ENCODE results near the gene PPP1R1C. TPM values are rescaled to one million over a fixed set of nuclear protein-coding genes. Genes with fewer than 3 reads are reported as not detected.
A peak's percentile ranks its signal among the peaks of the same experiment; 100 is the strongest.

PPP1R1C gene, protein sequence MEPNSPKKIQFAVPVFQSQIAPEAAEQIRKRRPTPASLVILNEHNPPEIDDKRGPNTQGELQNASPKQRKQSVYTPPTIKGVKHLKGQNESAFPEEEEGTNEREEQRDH
- total RNA-seq, result 1 to 10 TPM in 1 of 4 donors, under 1 TPM in 1, not detected in 2; 0.96 to 4.3 TPM

DNA sequence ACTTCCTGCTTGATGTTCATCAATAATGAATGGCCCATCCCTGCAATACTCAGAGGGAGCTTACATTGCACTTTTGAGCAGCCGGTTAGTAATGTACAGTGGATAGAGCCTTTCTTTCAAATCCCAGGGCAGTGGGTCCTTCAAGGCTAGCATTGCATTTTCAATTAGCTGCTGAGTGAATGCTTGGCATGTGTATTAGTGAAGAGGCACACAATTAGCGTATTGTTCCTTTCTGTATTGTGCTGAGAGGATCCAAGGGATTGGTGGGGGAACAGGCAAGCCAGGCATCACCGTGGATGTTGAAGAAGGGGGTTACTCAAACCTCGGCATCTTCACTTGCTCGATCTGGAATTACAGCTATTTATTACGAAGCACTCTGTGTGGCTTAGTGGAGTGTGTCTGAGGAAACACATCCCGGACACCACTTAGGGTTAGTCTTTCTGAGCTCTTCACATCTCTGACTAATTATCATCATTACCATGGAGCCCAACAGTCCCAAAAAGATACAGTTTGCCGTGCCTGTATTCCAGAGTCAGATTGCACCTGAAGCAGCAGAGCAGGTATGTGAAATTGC lies at the start of gene PPP1R1C:
TSS of gene PPP1R1C (plus strand) at position 222 of the 574 bp plus-strand sequence. CDS start at position 480, 258 bp downstream.
- peak within 1 kb of the TSS in 1 of 4 donors; percentile 3 for H3K4me3 ChIP-seq
- WGBS, 2 donors (ENCODE audit: low coverage in 1 of 2), result 80 to 87% methylated on average over 5 to 8 of the region's 8 CpGs
- H3K27ac ChIP-seq, result peak within 1 kb of the TSS in 1 of 4 donors; percentile 8
- H3K27me3 ChIP-seq, result no peaks in the 10 kb centered on the region
- H3K36me3 ChIP-seq, result no peaks in the 10 kb centered on the region
- no peak for TF ChIP-seq POLR2A (IDR thresholded peaks at IDR 0.05)
- no peak for TF ChIP-seq POLR2AphosphoS5 (IDR thresholded peaks at IDR 0.05)
- H3K4me1 ChIP-seq, result peaks cover 0 to 7% (median 0%) of the 10 kb centered on the region in 4 donors
- no peaks in the 10 kb centered on the region for H3K9me3 ChIP-seq
- in situ Hi-C loops (cut with MboI; ENCODE audit: low pct_ligation_motif_present in 1 of 4, low pct_unique_long_range_greater_than_20kb in 1 of 4, low sequenced_read_pairs in 3 of 4), result no loop called here
- intact Hi-C loops (cut with DNase I; ENCODE audit: low total_unique reads), result no loop called here
- DNase-seq, result no peak

DNA sequence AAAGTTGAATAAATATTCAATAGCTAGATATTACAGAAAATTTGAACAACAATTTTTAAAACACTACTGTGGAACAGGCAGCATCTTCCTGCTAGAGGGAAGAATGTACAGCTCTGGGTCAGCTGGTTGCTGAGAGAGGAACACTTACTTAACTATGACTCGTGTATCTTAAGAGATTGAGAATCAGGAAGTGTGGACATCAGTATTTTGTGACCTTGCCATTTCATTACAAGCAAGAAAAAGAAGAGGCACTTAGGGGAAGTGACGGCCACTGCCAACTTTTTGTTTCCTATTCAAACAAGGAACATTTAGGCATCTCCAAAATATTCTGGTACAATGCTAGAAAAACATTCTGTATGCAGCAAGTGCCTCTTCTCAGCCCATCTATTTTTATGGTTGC lies 48.2 kb upstream of the PPP1R1C start:
- DNase-seq, result no peak
- 20 to 41% methylated on average over 1 to 2 of the region's 2 CpGs for WGBS, 2 donors (ENCODE audit: low coverage in 1 of 2)
- in situ Hi-C loops (cut with MboI; ENCODE audit: low pct_ligation_motif_present in 1 of 4, low pct_unique_long_range_greater_than_20kb in 1 of 4, low sequenced_read_pairs in 3 of 4), result no loop called here
- H3K9me3 ChIP-seq, result no peaks in the 10 kb centered on the region
- TF ChIP-seq EP300 (IDR thresholded peaks at IDR 0.05; ENCODE audit: low read depth) (no peak), POLR2AphosphoS5 (IDR thresholded peaks at IDR 0.05) (no peak), POLR2A (IDR thresholded peaks at IDR 0.05) (no peak)
- TF ChIP-seq, protein P1, sequence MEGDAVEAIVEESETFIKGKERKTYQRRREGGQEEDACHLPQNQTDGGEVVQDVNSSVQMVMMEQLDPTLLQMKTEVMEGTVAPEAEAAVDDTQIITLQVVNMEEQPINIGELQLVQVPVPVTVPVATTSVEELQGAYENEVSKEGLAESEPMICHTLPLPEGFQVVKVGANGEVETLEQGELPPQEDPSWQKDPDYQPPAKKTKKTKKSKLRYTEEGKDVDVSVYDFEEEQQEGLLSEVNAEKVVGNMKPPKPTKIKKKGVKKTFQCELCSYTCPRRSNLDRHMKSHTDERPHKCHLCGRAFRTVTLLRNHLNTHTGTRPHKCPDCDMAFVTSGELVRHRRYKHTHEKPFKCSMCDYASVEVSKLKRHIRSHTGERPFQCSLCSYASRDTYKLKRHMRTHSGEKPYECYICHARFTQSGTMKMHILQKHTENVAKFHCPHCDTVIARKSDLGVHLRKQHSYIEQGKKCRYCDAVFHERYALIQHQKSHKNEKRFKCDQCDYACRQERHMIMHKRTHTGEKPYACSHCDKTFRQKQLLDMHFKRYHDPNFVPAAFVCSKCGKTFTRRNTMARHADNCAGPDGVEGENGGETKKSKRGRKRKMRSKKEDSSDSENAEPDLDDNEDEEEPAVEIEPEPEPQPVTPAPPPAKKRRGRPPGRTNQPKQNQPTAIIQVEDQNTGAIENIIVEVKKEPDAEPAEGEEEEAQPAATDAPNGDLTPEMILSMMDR (IDR thresholded peaks at IDR 0.05), result no peak
- H3K27me3 ChIP-seq, result no peaks in the 10 kb centered on the region
- H3K4me1 ChIP-seq, result no peaks in the 10 kb centered on the region
- no peak overlapping the region for H3K4me3 ChIP-seq
- H3K36me3 ChIP-seq, result no peaks in the 10 kb centered on the region
- no peak overlapping the region for H3K27ac ChIP-seq
- intact Hi-C loops (cut with DNase I; ENCODE audit: low total_unique reads), result no loop called here

DNA sequence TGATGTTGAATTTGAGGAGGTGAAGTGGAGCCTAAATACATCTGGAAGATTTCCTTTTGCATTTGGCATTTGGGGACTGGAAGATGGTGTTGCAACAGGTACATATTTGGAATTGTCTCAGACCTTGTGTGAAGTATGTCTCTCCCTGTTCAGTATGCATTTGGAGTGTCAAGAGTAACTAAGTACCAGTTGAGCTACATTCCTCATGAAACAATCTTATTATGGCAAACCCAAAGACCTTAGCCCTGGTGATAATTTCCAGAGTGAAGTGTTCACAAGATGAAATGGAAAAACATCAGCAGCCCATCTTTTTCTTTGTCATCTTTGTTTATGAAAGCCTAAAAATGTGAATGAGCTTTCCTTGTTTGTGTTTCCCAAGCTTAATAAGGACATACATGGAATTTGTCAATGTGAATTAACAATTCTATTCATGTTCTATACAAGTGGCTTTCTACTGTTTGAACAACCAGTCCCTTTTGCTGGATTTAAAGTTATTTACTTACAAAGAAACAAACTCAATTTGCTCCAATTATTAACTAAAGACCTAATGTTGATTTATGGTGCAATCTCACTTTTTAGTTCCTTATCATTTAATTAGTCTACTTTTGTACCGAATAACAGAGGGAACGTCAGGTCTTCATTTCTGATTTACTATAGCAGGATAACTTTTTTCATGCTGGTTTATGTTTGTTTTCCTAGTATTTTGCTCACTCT lies 42.1 kb upstream of the PPP1R1C start:
- no peak for DNase-seq

DNA sequence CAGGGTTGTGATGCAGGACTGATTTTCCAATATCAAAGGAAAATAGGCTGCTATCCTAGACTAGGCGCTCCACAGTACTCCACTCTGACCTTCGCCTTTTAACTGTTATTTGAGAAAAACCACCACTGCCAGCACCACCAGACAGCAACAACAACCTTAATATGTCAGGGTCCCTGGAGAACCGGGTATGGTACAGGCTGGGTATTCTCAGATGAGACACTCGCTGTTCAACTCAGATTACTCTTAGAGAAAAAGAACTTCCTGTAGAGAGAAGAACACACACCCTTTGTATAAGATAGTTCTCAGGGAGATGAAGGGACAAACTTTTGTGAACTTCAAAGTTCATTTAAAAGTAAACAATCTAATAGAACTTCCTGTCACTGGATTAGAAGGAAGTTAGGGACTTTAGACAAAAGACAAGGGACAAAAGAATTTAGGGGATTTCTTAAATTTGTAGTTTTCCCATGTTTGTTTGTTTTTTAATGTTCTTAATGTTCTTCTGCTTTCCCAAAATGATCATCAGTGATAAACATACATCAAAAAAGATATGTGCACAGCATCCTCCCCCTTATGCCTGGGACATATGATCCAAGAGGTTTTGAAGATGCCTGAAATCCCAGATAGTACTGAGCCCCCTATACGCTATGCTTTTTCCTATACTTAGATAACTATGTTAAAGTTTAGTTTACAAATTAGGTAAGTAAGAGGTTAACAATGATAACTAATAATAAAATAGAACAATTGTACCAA lies 41.3 kb upstream of the PPP1R1C start:
- H3K27ac ChIP-seq, result no peak overlapping the region
- intact Hi-C loops (cut with DNase I; ENCODE audit: low total_unique reads) (no loop called here), in situ Hi-C loops (cut with MboI; ENCODE audit: low pct_ligation_motif_present in 1 of 4, low pct_unique_long_range_greater_than_20kb in 1 of 4, low sequenced_read_pairs in 3 of 4) (no loop called here)

More for the DNA sequence above, 42.1 kb upstream of the PPP1R1C start:
- TF ChIP-seq POLR2AphosphoS5 (IDR thresholded peaks at IDR 0.05) (no peak), EP300 (IDR thresholded peaks at IDR 0.05; ENCODE audit: low read depth) (no peak), POLR2A (IDR thresholded peaks at IDR 0.05) (no peak)
- TF ChIP-seq, protein P1 (IDR thresholded peaks at IDR 0.05), result no peak
- WGBS, 2 donors (ENCODE audit: low coverage in 1 of 2), result 87% methylated on average over 2 of the region's 2 CpGs; no CpG with 5 or more reads in 1 of the 2 donors
- no peaks in the 10 kb centered on the region for H3K4me1 ChIP-seq
- no peaks in the 10 kb centered on the region for H3K9me3 ChIP-seq
- in situ Hi-C loops (cut with MboI; ENCODE audit: low pct_ligation_motif_present in 1 of 4, low pct_unique_long_range_greater_than_20kb in 1 of 4, low sequenced_read_pairs in 3 of 4) (no loop called here), intact Hi-C loops (cut with DNase I; ENCODE audit: low total_unique reads) (no loop called here)
- H3K27me3 ChIP-seq, result no peaks in the 10 kb centered on the region
- H3K36me3 ChIP-seq, result no peaks in the 10 kb centered on the region
- no peak overlapping the region for H3K4me3 ChIP-seq
- no peak overlapping the region for H3K27ac ChIP-seq

More for the DNA sequence above, 41.3 kb upstream of the PPP1R1C start:
- Histone ChIP-seq H3K9me3 (no peaks in the 10 kb centered on the region), H3K27me3 (no peaks in the 10 kb centered on the region), H3K4me3 (no peak overlapping the region), H3K36me3 (no peaks in the 10 kb centered on the region), H3K4me1 (no peaks in the 10 kb centered on the region)
- DNase-seq, result no peak
- no peak for TF ChIP-seq POLR2AphosphoS5 (IDR thresholded peaks at IDR 0.05)
- TF ChIP-seq, protein P1 (IDR thresholded peaks at IDR 0.05), result no peak
- TF ChIP-seq EP300 (IDR thresholded peaks at IDR 0.05; ENCODE audit: low read depth), result no peak
- TF ChIP-seq POLR2A (IDR thresholded peaks at IDR 0.05), result no peak
- 72 to 75% methylated on average over 5 of the region's 5 CpGs for WGBS, 2 donors (ENCODE audit: low coverage in 1 of 2)

All from transverse colon (tissue), 4 donors.